Frontal cortex (tissue), 4 donors: Measurements from ENCODE around the gene TBC1D24. TPM values are rescaled to one million over a fixed set of nuclear protein-coding genes. Genes with fewer than 3 reads are reported as not detected.
A peak's percentile ranks its signal among the peaks of the same experiment; 100 is the strongest.

Experiments used
- DNase-seq, 2 donors: peaks; one replicate each; pipeline ENCODE4 v3.0.0; 2012; ENCODE audit warnings: low spot score in 2 of 2
- FAIRE-seq: peaks from 2 replicates; lab custom pipeline; 2012; peaks lifted over from hg19 to GRCh38; lab: Jason Lieb, UNC
- total RNA-seq: library from RNA; depleted of rRNA; stranded (reverse); fragments of >200 nt; gene quantifications from one replicate; pipeline ENCODE4 v1.2.3, GENCODE V29; 2014
- donor health status: control.
- donor health status: control.
- donor health status: control.

Gene TBC1D24
- total RNA-seq, 1 donor from 2014 or later = 24.5 TPM

GRCh38 chr16:2511996-2512734 lies 37.2 kb downstream of the TBC1D24 start:
- FAIRE-seq (no peak), DNase-seq (no peak)

GRCh38 chr16:2512735-2513404 lies 37.9 kb downstream of the TBC1D24 start:
- no peak for FAIRE-seq
- DNase-seq = no peak

GRCh38 chr16:2513405-2514332 lies 38.7 kb downstream of the TBC1D24 start, which contains the start of gene ATP6V0C:
Gene ATP6V0C (plus strand): TSS chr16:2513952. CDS start chr16:2514104, 152 bp downstream.
- DNase-seq = peak; percentile 98 to 99
- no peak for FAIRE-seq

- FAIRE-seq (no peak), DNase-seq (no peak)
Measured at GRCh38 chr16:2514333-2515179, 39.6 kb downstream of the TBC1D24 start.

- no peak for DNase-seq
- FAIRE-seq = no peak
Measured at GRCh38 chr16:2515180-2515851, 40.4 kb downstream of the TBC1D24 start.

GRCh38 chr16:2516391-2517240 lies 41.7 kb downstream of the TBC1D24 start:
- no peak for DNase-seq
- no peak for FAIRE-seq

- no peak for DNase-seq
- no peak for FAIRE-seq
Measured at GRCh38 chr16:2517954-2518605, 43.2 kb downstream of the TBC1D24 start.

GRCh38 chr16:2518823-2519710 lies 44.1 kb downstream of the TBC1D24 start:
- DNase-seq (no peak), FAIRE-seq (no peak)

- FAIRE-seq (no peak), DNase-seq (no peak)
Measured at GRCh38 chr16:2519711-2520080, 44.8 kb downstream of the TBC1D24 start.

- FAIRE-seq = no peak
Measured at GRCh38 chr16:2520097-2520783, 45.3 kb downstream of the TBC1D24 start, which contains the start of gene AMDHD2. Gene AMDHD2 (plus strand): TSS chr16:2520371. CDS start chr16:2520459, 88 bp downstream.

GRCh38 chr16:2520784-2521531 lies 46.0 kb downstream of the TBC1D24 start:
- FAIRE-seq = no peak

More at GRCh38 chr16:2520097-2520783, 45.3 kb downstream of the TBC1D24 start, which contains the start of gene AMDHD2:
- peak; percentile 99 for DNase-seq

GRCh38 chr16:2523801-2524231 lies 48.9 kb downstream of the TBC1D24 start:
- FAIRE-seq (no peak), DNase-seq (no peak)

More at GRCh38 chr16:2520784-2521531, 46.0 kb downstream of the TBC1D24 start:
- DNase-seq = no peak

- FAIRE-seq (no peak), DNase-seq (no peak)
Measured at GRCh38 chr16:2524339-2524938, 49.5 kb downstream of the TBC1D24 start.

GRCh38 chr16:2526135-2526534 lies 51.2 kb downstream of the TBC1D24 start:
- FAIRE-seq (no peak), DNase-seq (no peak)
